ENCODE data around the gene TM9SF4.

TM9SF4 gene

GRCh38 chr20:32142088-32142487, 32.6 kb downstream of the TM9SF4 start:
- H3K4me3 ChIP-seq (ENCODE audit: low read depth, low read length): no peak overlapping the region
- no peak for DNase-seq (ENCODE audit: low read depth)
- TF ChIP-seq, protein P1, sequence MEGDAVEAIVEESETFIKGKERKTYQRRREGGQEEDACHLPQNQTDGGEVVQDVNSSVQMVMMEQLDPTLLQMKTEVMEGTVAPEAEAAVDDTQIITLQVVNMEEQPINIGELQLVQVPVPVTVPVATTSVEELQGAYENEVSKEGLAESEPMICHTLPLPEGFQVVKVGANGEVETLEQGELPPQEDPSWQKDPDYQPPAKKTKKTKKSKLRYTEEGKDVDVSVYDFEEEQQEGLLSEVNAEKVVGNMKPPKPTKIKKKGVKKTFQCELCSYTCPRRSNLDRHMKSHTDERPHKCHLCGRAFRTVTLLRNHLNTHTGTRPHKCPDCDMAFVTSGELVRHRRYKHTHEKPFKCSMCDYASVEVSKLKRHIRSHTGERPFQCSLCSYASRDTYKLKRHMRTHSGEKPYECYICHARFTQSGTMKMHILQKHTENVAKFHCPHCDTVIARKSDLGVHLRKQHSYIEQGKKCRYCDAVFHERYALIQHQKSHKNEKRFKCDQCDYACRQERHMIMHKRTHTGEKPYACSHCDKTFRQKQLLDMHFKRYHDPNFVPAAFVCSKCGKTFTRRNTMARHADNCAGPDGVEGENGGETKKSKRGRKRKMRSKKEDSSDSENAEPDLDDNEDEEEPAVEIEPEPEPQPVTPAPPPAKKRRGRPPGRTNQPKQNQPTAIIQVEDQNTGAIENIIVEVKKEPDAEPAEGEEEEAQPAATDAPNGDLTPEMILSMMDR (conservative IDR thresholded peaks at IDR 0.05; ENCODE audit: low read depth, low read length): no peak

GRCh38 chr20:32142991-32143390, 33.5 kb downstream of the TM9SF4 start:
- TF ChIP-seq, protein P1 (conservative IDR thresholded peaks at IDR 0.05; ENCODE audit: low read depth, low read length): no peak
- H3K4me3 ChIP-seq (ENCODE audit: low read depth, low read length): no peak overlapping the region
- no peak for DNase-seq (ENCODE audit: low read depth)

DNA sequence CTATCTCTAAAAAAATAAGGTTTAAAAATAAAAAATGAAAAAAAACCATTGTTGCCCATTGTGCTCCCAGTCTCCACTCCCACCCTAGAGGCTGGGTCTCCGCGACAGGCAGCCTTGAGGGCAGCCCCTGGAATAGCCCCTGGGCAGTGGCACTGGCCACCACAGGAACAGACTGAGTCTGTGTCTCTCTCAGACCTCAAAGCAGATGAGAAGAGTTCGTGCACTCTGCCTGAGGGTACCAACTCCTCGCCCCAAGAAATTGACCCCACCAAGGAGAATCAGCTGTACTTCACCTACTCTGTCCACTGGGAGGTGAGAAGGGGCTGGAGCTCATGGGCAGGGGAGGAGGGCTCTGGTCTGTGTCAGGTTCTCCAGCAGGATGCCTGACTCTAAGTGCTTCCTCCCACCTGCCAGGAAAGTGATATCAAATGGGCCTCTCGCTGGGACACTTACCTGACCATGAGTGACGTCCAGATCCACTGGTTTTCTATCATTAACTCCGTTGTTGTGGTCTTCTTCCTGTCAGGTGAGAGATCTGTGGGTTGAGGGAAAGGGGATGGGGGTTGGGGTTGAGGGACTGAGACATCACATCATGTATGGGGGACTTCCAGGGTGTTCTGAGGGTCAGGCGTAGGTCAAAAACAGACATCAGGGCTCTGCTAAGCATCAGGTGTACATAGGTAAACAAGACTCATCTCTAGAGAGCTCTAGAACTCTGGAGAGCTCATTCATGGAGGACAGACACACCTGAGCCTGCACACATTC, 35.6 kb downstream of the TM9SF4 start:
- DNase-seq (ENCODE audit: low read depth): no peak
- TF ChIP-seq, protein P1 (conservative IDR thresholded peaks at IDR 0.05; ENCODE audit: low read depth, low read length): no peak
- H3K4me3 ChIP-seq (ENCODE audit: low read depth, low read length): no peak overlapping the region

DNA sequence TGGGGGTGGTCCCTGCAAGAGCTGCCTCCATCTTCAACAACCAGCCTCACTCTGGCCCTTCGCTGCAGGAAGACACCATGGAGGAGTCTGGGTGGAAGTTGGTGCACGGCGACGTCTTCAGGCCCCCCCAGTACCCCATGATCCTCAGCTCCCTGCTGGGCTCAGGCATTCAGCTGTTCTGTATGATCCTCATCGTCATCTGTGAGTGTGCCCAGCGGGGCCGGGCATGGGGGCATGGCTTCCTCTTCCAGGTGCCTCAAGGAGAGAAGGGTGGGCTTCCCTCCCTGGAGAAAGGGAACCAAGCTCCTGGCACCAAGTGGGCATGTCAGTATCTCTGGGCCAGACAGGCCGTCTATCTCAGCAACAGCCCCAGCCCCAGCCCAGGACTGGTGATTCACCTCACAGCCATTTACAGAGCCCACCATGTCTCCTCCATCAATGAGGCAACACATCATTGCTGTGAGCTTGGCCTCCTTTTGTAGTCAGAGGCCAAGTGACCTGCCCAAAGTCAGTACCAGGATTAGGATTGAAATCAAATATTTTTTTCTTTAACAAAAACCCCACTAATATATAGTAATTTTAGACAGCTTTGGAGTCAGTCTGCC, 40.2 kb downstream of the TM9SF4 start:
- no peak overlapping the region for H3K4me3 ChIP-seq (ENCODE audit: low read depth, low read length)
- TF ChIP-seq, protein P1 (conservative IDR thresholded peaks at IDR 0.05; ENCODE audit: low read depth, low read length): no peak
- no peak for DNase-seq (ENCODE audit: low read depth)

DNA sequence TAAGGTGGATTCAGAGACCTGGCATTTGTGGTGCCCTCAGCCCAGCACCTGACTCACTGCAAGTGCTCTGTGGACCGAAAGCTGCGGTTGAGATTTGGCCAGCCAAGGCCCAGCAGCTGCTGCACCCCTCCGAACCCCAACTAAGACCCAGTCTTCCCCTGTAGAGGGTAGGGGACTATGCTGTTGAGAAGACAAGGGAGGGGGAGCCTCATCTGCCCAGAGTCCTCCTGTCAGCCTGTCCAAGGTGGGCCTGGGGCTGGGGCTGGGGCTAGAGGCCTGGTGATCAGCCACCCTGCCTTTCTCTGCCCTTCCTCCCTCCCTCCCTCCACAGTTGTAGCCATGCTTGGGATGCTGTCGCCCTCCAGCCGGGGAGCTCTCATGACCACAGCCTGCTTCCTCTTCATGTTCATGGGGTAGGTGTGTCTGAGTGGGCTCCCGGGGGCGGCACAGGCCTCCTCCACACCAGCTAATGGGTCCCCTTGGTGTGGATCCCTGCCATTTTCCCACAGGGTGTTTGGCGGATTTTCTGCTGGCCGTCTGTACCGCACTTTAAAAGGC, 40.9 kb downstream of the TM9SF4 start:
- no peak overlapping the region for H3K4me3 ChIP-seq (ENCODE audit: low read depth, low read length)
- TF ChIP-seq, protein P1 (conservative IDR thresholded peaks at IDR 0.05; ENCODE audit: low read depth, low read length): no peak
- DNase-seq (ENCODE audit: low read depth): no peak

- no peak overlapping the region for H3K4me3 ChIP-seq (ENCODE audit: low read depth, low read length)
- no peak for DNase-seq (ENCODE audit: low read depth)
- TF ChIP-seq, protein P1 (conservative IDR thresholded peaks at IDR 0.05; ENCODE audit: low read depth, low read length): no peak
Measured at GRCh38 chr20:32152421-32153155, 43.1 kb downstream of the TM9SF4 start.

All from choroid plexus epithelial cell (primary cell).